ENCODE results near the gene CIDEA. TPM values are rescaled to one million over a fixed set of nuclear protein-coding genes. Genes with fewer than 3 reads are reported as not detected.
A peak's percentile ranks its signal among the peaks of the same experiment; 100 is the strongest.

Gene CIDEA
- total and polyA plus RNA-seq, 2 donors from 2014 or later = not detected

DNA sequence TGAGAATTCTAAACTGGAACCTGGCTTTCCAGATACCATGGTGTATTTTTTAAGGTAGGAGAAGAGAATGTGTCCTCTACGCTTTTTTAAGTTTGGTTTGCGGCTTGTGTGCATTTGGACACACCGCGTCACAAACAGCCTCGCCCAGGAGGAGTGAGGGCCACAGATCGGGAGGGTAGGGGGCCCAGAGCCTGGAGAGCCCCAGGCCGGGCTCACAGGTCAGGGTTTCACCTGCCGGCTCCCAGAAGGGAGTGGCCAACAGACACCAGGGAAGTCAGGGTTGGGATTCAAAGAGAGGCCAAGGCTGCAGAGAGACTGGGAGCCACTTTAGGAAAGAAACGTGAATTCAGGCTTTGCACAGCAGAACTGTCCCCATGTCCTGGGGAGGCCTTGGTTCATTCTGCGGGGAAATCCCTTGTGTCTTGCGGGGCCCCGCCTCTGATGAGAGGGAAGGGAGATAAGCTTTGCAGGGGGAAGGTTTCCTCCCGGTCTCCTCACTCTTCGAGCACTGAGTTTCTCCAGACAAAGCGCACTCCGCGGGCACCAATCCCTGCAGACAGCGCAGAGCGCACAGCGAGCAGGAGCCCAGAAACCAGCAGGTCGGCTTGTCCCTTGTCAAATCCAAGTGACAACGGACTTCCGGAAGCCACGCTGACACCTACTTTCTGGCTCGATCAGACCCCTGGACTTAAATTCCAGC is 51.9 kb downstream of the CIDEA start:
- peaks cover 0 to 7% (median 0%) of the 10 kb centered on the region in 3 donors for H3K4me1 ChIP-seq (ENCODE audit: control insufficient read depth in 2 of 3, insufficient read depth in 2 of 3, low read depth in 1 of 3, low read length in 3 of 3)
- no peak overlapping the region for H3K4me3 ChIP-seq (ENCODE audit: low read length in 3 of 3)
- H3K36me3 ChIP-seq (ENCODE audit: control insufficient read depth in 2 of 3, insufficient read depth in 3 of 3, low read length in 3 of 3) = no peaks in the 10 kb centered on the region
- peak in 2 of 5 donors; percentile 18 to 48 for DNase-seq
- intact Hi-C loops (cut with DNase I) = no loop called here
- H3K27ac ChIP-seq (ENCODE audit: low read depth in 2 of 2, low read length in 2 of 2) = no peak overlapping the region
- H3K27me3 ChIP-seq (ENCODE audit: control insufficient read depth, insufficient read depth, low read length) = no peaks in the 10 kb centered on the region
- no peak for FAIRE-seq
- TF ChIP-seq, protein P1, sequence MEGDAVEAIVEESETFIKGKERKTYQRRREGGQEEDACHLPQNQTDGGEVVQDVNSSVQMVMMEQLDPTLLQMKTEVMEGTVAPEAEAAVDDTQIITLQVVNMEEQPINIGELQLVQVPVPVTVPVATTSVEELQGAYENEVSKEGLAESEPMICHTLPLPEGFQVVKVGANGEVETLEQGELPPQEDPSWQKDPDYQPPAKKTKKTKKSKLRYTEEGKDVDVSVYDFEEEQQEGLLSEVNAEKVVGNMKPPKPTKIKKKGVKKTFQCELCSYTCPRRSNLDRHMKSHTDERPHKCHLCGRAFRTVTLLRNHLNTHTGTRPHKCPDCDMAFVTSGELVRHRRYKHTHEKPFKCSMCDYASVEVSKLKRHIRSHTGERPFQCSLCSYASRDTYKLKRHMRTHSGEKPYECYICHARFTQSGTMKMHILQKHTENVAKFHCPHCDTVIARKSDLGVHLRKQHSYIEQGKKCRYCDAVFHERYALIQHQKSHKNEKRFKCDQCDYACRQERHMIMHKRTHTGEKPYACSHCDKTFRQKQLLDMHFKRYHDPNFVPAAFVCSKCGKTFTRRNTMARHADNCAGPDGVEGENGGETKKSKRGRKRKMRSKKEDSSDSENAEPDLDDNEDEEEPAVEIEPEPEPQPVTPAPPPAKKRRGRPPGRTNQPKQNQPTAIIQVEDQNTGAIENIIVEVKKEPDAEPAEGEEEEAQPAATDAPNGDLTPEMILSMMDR (IDR thresholded peaks at IDR 0.05; ENCODE audit: borderline replicate concordance, extremely low read depth, insufficient read depth) = no peak
- no peak overlapping the region for H3K9ac ChIP-seq (ENCODE audit: low read length in 3 of 3)
- H3K9me3 ChIP-seq (ENCODE audit: control insufficient read depth in 2 of 3, insufficient read depth in 1 of 3, low read length in 3 of 3) = no peaks in the 10 kb centered on the region

DNA sequence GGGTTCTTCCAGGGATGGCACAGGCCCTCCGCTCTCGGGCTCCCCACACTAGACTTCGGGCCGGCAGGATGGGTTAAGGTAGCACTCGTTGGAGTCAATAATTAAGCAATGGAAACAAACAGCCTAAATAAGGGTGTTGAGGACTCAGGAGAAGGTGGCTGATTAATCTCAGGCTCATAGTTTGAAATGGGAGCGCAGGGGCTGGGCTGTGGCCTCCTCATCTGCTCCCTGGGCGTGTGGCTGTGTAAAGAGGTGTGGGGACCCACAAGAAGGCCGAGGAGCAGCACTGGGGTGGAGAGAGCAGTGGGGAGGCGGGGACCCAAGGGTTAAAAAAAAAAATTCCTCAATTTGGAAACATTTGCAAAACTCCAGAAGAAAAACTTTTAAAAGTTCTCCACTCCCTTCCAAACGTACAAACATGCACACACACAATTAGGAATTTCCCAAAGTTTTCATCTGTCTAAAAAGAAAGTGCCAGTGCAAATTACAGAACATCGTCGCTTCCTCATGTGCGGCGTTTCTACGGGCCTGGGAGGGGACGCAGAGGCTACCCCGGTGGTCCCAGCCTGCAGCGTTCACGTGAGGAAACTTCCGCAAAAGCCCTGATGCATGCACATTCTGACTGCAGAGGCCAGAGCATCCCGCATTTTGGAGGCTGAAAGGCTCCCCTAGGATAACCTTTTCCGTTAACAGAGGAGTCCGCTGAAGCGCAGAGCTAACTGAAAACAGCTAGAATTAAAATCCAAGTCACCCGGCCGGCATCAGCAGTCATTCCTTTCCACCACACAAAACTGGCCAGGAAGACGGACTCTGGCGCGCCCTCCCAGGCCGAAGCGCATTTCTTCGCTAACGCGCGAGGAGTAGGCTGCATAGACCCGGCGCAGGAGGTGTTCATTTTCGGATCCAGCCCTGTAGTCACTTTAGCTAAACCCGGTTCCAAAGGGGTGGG is 52.9 kb downstream of the CIDEA start:
- intact Hi-C loops (cut with DNase I) = no loop called here
- no peak for FAIRE-seq
- Histone ChIP-seq H3K27me3 (ENCODE audit: control insufficient read depth, insufficient read depth, low read length) (no peaks in the 10 kb centered on the region), H3K4me3 (ENCODE audit: low read length in 3 of 3) (peak overlapping the region; percentile 8 to 58 (median 45)), H3K36me3 (ENCODE audit: control insufficient read depth in 2 of 3, insufficient read depth in 3 of 3, low read length in 3 of 3) (peaks cover 0 to 2% (median 2%) of the 10 kb centered on the region in 3 donors), H3K9ac (ENCODE audit: low read length in 3 of 3) (peak overlapping the region in 1 of 3 donors; percentile 16), H3K27ac (ENCODE audit: low read depth in 2 of 2, low read length in 2 of 2) (peak overlapping the region; percentile 71 to 77), H3K9me3 (ENCODE audit: control insufficient read depth in 2 of 3, insufficient read depth in 1 of 3, low read length in 3 of 3) (peaks cover 0 to 2% (median 2%) of the 10 kb centered on the region in 3 donors), H3K4me1 (ENCODE audit: control insufficient read depth in 2 of 3, insufficient read depth in 2 of 3, low read depth in 1 of 3, low read length in 3 of 3) (peaks cover 0 to 7% (median 0%) of the 10 kb centered on the region in 3 donors)
- TF ChIP-seq, protein P1 (IDR thresholded peaks at IDR 0.05; ENCODE audit: borderline replicate concordance, extremely low read depth, insufficient read depth) = no peak
- DNase-seq = peak; percentile 46 to 88 (median 60)

- peaks cover 0 to 7% (median 0%) of the 10 kb centered on the region in 3 donors for H3K4me1 ChIP-seq (ENCODE audit: control insufficient read depth in 2 of 3, insufficient read depth in 2 of 3, low read depth in 1 of 3, low read length in 3 of 3)
- H3K36me3 ChIP-seq (ENCODE audit: control insufficient read depth in 2 of 3, insufficient read depth in 3 of 3, low read length in 3 of 3) = peaks cover 0 to 8% (median 2%) of the 10 kb centered on the region in 3 donors
- H3K27me3 ChIP-seq (ENCODE audit: control insufficient read depth, insufficient read depth, low read length) = no peaks in the 10 kb centered on the region
- peak within 1 kb of the TSS; percentile 44 to 55 (median 48) for H3K9ac ChIP-seq (ENCODE audit: low read length in 3 of 3)
- DNase-seq (peak; percentile 59 to 94 (median 74)), FAIRE-seq (no peak)
- TF ChIP-seq, protein P1 (IDR thresholded peaks at IDR 0.05; ENCODE audit: borderline replicate concordance, extremely low read depth, insufficient read depth) = no peak
- peak within 1 kb of the TSS; percentile 78 to 79 for H3K27ac ChIP-seq (ENCODE audit: low read depth in 2 of 2, low read length in 2 of 2)
- peaks cover 0 to 8% (median 2%) of the 10 kb centered on the region in 3 donors for H3K9me3 ChIP-seq (ENCODE audit: control insufficient read depth in 2 of 3, insufficient read depth in 1 of 3, low read length in 3 of 3)
- intact Hi-C loops (cut with DNase I) = no loop called here
- H3K4me3 ChIP-seq (ENCODE audit: low read length in 3 of 3) = peak within 1 kb of the TSS; percentile 58 to 61 (median 58)
Observed at GRCh38 chr18:12307701-12308385, 53.7 kb downstream of the CIDEA start, which contains the start of gene TUBB6. Gene TUBB6 (plus strand): TSS chr18:12308241. CDS start chr18:12308293, 52 bp downstream.
